ENCODE data around the gene YY1AP1.
"Not testable (repeated sequence)": the region's sequence is repeated elsewhere in the genome, so short reads cannot be mapped to it uniquely, and the experiment has no call there.

YY1AP1 gene

DNA sequence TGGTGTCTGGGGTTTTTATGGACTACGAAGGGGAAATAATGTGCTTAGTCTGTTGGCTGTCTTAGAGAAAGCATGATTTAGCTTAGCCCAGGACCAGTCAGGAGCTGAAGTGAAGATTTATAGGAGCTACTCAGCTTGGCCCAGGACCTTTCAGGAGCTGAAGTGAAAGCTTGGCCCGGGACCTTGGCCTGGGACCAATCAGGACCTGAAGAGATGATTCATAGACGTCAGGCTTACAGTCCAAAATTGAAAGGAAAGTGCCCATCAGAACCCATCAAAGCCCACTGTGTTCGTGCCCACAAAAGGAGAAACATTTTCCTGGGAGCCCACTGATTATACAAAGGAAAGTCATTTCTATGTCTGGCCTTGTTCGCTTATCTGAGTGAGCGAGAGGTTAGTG, 42.9 kb downstream of the YY1AP1 start:
- DNase-seq (ENCODE audit: low read depth), result no peak

GRCh38 chr1:155645034-155645598, 43.5 kb downstream of the YY1AP1 start:
- DNase-seq (ENCODE audit: low read depth), result no peak

DNA sequence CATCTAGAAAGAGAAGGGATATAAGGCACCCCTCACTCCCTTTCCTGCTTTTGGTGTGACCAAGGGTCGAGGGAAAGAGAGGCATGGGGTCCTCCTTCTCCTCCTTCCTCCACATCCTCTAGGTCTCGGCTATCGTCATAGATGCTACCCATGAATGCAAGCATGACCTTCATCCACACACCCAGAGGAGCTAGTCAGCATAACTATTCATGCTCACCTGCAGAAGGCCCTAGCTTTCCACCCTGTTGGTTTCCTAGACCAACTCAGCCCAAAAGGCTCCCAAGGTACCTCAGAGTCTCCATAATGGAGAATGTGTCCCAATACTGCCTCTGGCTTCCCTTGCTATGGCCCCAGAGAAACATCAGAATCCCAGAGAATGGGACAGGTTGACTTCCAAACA, 45.3 kb downstream of the YY1AP1 start:
- no peak for DNase-seq (ENCODE audit: low read depth)

GRCh38 chr1:155642559-155643180, 45.9 kb downstream of the YY1AP1 start:
- not testable (repeated sequence) for DNase-seq (ENCODE audit: low read depth)

DNA sequence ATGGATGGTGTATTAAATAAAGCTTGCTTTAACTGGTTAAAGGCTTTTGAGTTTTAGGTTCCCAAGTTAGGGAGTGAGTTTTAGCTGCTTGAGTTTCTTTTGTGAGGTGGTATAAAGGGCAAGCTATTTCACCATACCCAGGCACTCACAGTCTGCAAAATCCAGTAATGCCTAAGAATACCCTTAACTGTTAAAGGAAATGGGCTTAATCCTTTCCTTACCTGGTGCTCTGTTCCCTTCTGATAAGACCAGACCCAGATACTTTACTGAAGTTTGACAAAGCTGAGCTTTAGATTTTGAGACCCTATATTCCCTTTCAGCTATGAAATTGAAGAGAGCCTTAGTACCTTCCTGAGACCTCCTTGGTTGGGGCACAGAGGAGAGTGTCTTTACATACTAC, 48.2 kb downstream of the YY1AP1 start:
- DNase-seq (ENCODE audit: low read depth), result no peak

GRCh38 chr1:155636397-155637153, 52.0 kb downstream of the YY1AP1 start:
- no peak for DNase-seq (ENCODE audit: low read depth)

DNA sequence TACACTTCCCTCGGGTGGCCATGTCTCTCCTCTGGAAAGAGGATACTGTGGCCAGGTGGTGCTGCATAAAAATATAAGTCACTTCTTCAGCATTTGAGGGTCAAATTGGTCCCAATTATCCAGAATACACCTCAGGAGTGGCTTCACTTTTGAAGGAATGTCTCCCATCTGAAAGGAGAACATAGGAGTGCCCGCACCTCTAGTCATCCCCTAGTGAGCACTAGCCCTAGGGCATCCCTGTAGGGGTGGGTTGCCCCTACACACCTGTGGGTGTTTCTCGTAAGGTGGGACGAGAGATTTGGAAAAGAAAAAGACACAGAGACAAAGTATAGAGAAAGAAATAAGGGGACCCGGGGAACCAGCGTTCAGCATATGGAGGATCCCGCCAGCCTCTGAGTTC, 62.1 kb downstream of the YY1AP1 start:
- not testable (repeated sequence) for DNase-seq (ENCODE audit: low read depth)

DNA sequence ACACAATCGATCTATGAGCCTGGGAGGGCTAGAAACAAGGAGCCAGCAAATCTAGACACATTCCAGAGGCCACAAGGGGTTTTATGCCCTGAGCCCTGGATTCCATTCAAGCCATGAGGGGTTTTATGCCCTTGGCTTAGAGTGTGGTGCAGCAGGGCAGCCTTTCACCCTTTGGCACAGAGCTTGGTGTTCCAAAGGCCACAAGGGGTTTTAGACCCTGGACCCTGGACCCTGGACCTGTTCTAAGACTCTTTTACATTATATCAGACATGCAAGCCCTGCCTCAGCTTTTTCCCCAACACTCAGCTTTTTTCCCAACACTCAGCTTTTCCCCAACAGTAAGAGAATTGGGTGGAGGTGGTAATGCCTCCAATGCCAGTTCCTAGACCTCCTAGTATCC, 65.2 kb downstream of the YY1AP1 start:
- DNase-seq (ENCODE audit: low read depth), result no peak

DNA sequence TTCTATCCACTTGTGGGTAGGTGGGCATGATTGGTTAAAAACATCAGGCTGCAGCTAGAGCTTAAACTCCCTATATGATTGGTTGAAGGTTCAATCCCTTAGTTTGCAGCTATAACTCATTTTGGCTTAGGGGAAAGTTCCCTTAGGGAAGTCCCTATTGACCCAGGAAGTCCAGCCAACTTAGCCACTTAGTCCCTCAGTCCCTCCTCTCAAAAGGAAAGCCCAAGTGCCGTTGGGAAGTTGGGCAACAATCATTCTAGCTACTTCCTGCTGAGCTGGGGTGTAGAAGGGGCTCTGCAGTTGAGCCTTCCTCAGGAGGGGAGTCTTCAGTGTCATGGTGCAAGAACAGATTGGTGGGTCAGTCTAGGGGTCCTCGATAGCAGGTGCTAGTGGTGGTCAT, 66.4 kb downstream of the YY1AP1 start:
- no peak for DNase-seq (ENCODE audit: low read depth)

GRCh38 chr1:155613226-155613625, 75.3 kb downstream of the YY1AP1 start:
- DNase-seq (ENCODE audit: low read depth), result not testable (repeated sequence)

DNA sequence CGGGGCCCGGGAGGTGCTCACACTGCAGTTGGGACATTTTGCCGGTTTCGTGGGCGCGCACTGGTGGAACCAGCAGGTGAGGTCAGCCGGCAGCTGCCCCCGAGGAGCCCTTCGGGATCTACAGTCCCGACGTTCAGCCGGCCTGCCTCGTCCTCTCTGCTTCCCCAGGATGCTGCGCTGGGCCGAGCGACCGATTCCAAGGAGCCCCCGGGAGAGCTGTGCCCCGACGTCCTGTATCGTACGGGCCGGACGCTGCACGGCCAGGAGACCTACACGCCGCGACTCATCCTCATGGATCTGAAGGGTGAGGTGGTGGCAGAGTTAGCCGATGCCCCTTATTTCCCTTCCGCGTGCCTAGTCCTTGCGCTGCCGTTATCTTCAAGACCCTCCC, 78.3 kb downstream of the YY1AP1 start:
- not testable (repeated sequence) for DNase-seq (ENCODE audit: low read depth)

- peak; percentile 97 for DNase-seq (ENCODE audit: low read depth)
Observed at GRCh38 chr1:155609515-155610256, 78.9 kb downstream of the YY1AP1 start, which contains the start of gene MSTO1. TSS of gene MSTO1 (plus strand) at chr1:155610218. CDS start at chr1:155610249, 31 bp downstream.

Measured in stimulated activated CD8-positive, alpha-beta memory T cell treated with anti-CD3 and anti-CD28 coated beads, Interleukin-7, amount 100 ng/mL, for 24 hours (primary cell).